Mesenchymal stem cell (in vitro differentiated cells and primary cell): Measurements from ENCODE around the gene PEX5L.
A peak's percentile ranks its signal among the peaks of the same experiment; 100 is the strongest.

Source experiments
- DNase-seq: peaks from one replicate; pipeline ENCODE4 v3.0.0-alpha.2; 2013
- H2AFZ ChIP-seq: one replicate; pipeline ENCODE4 v1.6.1; 2013; ENCODE audit warnings: low read depth, mild to moderate bottlenecking, control low read depth, inconsistent platforms, low read length, moderate library complexity
- H2AK5ac ChIP-seq: 2 replicates; pipeline ENCODE4 v1.6.1; 2013; ENCODE audit warnings: low read length, moderate library complexity, mild to moderate bottlenecking, inconsistent platforms; ENCODE audit not compliant: severe bottlenecking
- H2BK120ac ChIP-seq: one replicate; pipeline ENCODE4 v1.6.1; 2013; ENCODE audit warnings: low read depth, mild to moderate bottlenecking, inconsistent platforms, low read length, moderate library complexity
- H2BK12ac ChIP-seq, 2 experiments: one replicate each; pipeline ENCODE4 v1.6.1; 2013; ENCODE audit warnings: inconsistent platforms in 2 of 2, low read length in 2 of 2, mild to moderate bottlenecking in 2 of 2, moderate library complexity in 2 of 2, control low read depth in 1 of 2
- H2BK15ac ChIP-seq: one replicate; pipeline ENCODE4 v1.6.1; 2013; ENCODE audit warnings: mild to moderate bottlenecking, low read depth, inconsistent platforms; ENCODE audit not compliant: poor library complexity, severe bottlenecking
- H2BK5ac ChIP-seq: 2 replicates; pipeline ENCODE4 v1.6.1; 2013; ENCODE audit warnings: low read depth, mild to moderate bottlenecking, low read length, control low read depth, inconsistent platforms; ENCODE audit not compliant: poor library complexity, severe bottlenecking
- H3K14ac ChIP-seq, 2 experiments: one replicate each; pipeline ENCODE4 v1.6.1; 2013; ENCODE audit warnings: inconsistent platforms in 2 of 2, low read length in 2 of 2, control low read depth in 1 of 2, mild to moderate bottlenecking in 1 of 2, moderate library complexity in 1 of 2
- H3K18ac ChIP-seq, 2 experiments: one replicate each; pipeline ENCODE4 v1.6.1; 2013; ENCODE audit warnings: inconsistent platforms in 2 of 2, low read length in 2 of 2, control low read depth in 1 of 2, low read depth in 1 of 2, mild to moderate bottlenecking in 1 of 2
- H3K23ac ChIP-seq, 2 experiments: one replicate each; pipeline ENCODE4 v1.6.1; 2013; ENCODE audit warnings: inconsistent platforms in 2 of 2, low read length in 2 of 2, mild to moderate bottlenecking in 2 of 2, moderate library complexity in 2 of 2, control low read depth in 1 of 2
- H3K27ac ChIP-seq: 2 replicates; pipeline ENCODE4 v1.5.1; 2013; ENCODE audit warnings: mild to moderate bottlenecking, moderate library complexity, low read length, control low read depth, inconsistent platforms; ENCODE audit not compliant: poor library complexity, severe bottlenecking
- H3K27me3 ChIP-seq, 2 experiments: 2 replicates each; pipeline versions ENCODE4 v1.6.1 to v1.7.0; 2013; ENCODE audit warnings: low read length in 2 of 2, mild to moderate bottlenecking in 2 of 2, moderate library complexity in 2 of 2, control low read depth in 1 of 2, inconsistent platforms in 1 of 2; ENCODE audit not compliant: control insufficient read depth in 1 of 2, insufficient read depth in 1 of 2
- H3K36me3 ChIP-seq, 2 experiments: 2 replicates each; pipeline versions ENCODE4 v1.6.1 to v1.7.0; 2013; ENCODE audit warnings: low read length in 2 of 2, control low read depth in 1 of 2, inconsistent platforms in 1 of 2, low read depth in 1 of 2, mild to moderate bottlenecking in 1 of 2; ENCODE audit not compliant: insufficient read depth in 2 of 2, control insufficient read depth in 1 of 2
- H3K4ac ChIP-seq, 2 experiments: one replicate each; pipeline ENCODE4 v1.6.1; 2013; ENCODE audit warnings: inconsistent platforms in 2 of 2, low read length in 2 of 2, mild to moderate bottlenecking in 2 of 2, moderate library complexity in 2 of 2, control low read depth in 1 of 2, low read depth in 1 of 2
- H3K4me1 ChIP-seq: 2 replicates; pipeline ENCODE4 v1.6.1; 2013; ENCODE audit warnings: low read depth, low read length, control low read depth; ENCODE audit not compliant: control insufficient read depth, insufficient read depth
- H3K4me2 ChIP-seq: 2 replicates; pipeline ENCODE4 v1.6.1; 2013; ENCODE audit warnings: low read length, mild to moderate bottlenecking, inconsistent platforms; ENCODE audit not compliant: poor library complexity, severe bottlenecking
- H3K4me3 ChIP-seq, 2 experiments: 2 replicates each; pipeline versions ENCODE4 v1.5.1 to v1.7.0; 2013; ENCODE audit warnings: low read length in 2 of 2, mild to moderate bottlenecking in 2 of 2, control low read depth in 1 of 2, low read depth in 1 of 2; ENCODE audit not compliant: insufficient read depth in 1 of 2
- H3K79me1 ChIP-seq: replicated peaks from 2 replicates; pipeline ENCODE4 v1.6.1; 2013; ENCODE audit warnings: mild to moderate bottlenecking, control low read depth, low read length, inconsistent platforms; ENCODE audit not compliant: poor library complexity, severe bottlenecking
- H3K9ac ChIP-seq: 2 replicates; pipeline ENCODE4 v1.7.0; 2013; ENCODE audit warnings: mild to moderate bottlenecking, low read length, moderate library complexity
- H3K9me3 ChIP-seq: 2 replicates; pipeline ENCODE4 v1.7.0; 2013; ENCODE audit warnings: mild to moderate bottlenecking, low read length; ENCODE audit not compliant: control insufficient read depth
- H4K8ac ChIP-seq: one replicate; pipeline ENCODE4 v1.6.1; 2013; ENCODE audit warnings: inconsistent platforms, mild to moderate bottlenecking, low read length, moderate library complexity
- H4K91ac ChIP-seq: one replicate; pipeline ENCODE4 v1.6.1; 2013; ENCODE audit warnings: mild to moderate bottlenecking, low read length, inconsistent platforms
- WGBS: methylation state at CpG from one replicate; pipeline ENCODE4 v1.1.7; 2013; ENCODE audit warnings: mixed read lengths; 5-methylcytosine and 5-hydroxymethylcytosine counted together

The PEX5L gene

GRCh38 chr3:179970746-179971145, 66.0 kb downstream of the PEX5L start:
- Histone ChIP-seq H3K4ac (no peak overlapping the region), H3K9ac (no peak overlapping the region), H3K4me2 (no peak overlapping the region), H3K9me3 (no peaks in the 10 kb centered on the region), H2BK12ac (no peak overlapping the region), H4K91ac (no peak overlapping the region), H2AK5ac (no peak overlapping the region), H3K79me1 (no peaks in the 10 kb centered on the region), H4K8ac (no peak overlapping the region), H3K23ac (no peak overlapping the region), H2AFZ (no peak overlapping the region), H2BK120ac (no peak overlapping the region), H3K36me3 (no peaks in the 10 kb centered on the region), H3K27ac (no peak overlapping the region), H3K4me1 (peaks cover 2% of the 10 kb centered on the region), H3K27me3 (no peaks in the 10 kb centered on the region), H2BK15ac (no peak overlapping the region), H3K14ac (no peak overlapping the region), H3K4me3 (no peak overlapping the region), H2BK5ac (no peak overlapping the region), H3K18ac (no peak overlapping the region)
- no peak for DNase-seq
- WGBS, result 100% methylated on average over 2 of the region's 2 CpGs

GRCh38 chr3:179969525-179969924, 67.2 kb downstream of the PEX5L start:
- no peak overlapping the region for H2BK5ac ChIP-seq
- H3K4me3 ChIP-seq, result no peak overlapping the region
- H3K4me2 ChIP-seq, result no peak overlapping the region
- no peak overlapping the region for H2BK12ac ChIP-seq
- no peak overlapping the region for H4K8ac ChIP-seq
- H2AFZ ChIP-seq, result no peak overlapping the region
- peaks cover 2% of the 10 kb centered on the region for H3K4me1 ChIP-seq
- H2AK5ac ChIP-seq, result no peak overlapping the region
- 82% methylated on average over 2 of the region's 2 CpGs for WGBS
- no peak overlapping the region for H3K4ac ChIP-seq
- H3K36me3 ChIP-seq, result no peaks in the 10 kb centered on the region
- no peak overlapping the region for H3K23ac ChIP-seq
- H3K79me1 ChIP-seq, result no peaks in the 10 kb centered on the region
- H2BK15ac ChIP-seq, result no peak overlapping the region
- H3K27me3 ChIP-seq, result no peaks in the 10 kb centered on the region
- H3K18ac ChIP-seq, result no peak overlapping the region
- no peak overlapping the region for H3K9ac ChIP-seq
- H3K9me3 ChIP-seq, result no peaks in the 10 kb centered on the region
- H3K14ac ChIP-seq, result no peak overlapping the region
- H4K91ac ChIP-seq, result no peak overlapping the region
- H2BK120ac ChIP-seq, result no peak overlapping the region
- no peak for DNase-seq
- H3K27ac ChIP-seq, result no peak overlapping the region

- Histone ChIP-seq H3K23ac (no peak overlapping the region), H3K79me1 (no peaks in the 10 kb centered on the region), H2AFZ (no peak overlapping the region), H4K8ac (no peak overlapping the region), H3K36me3 (no peaks in the 10 kb centered on the region), H3K27me3 (no peaks in the 10 kb centered on the region), H3K4me2 (no peak overlapping the region), H2BK5ac (peak overlapping the region; percentile 57), H3K4ac (no peak overlapping the region), H3K14ac (no peak overlapping the region), H3K9ac (no peak overlapping the region), H3K9me3 (no peaks in the 10 kb centered on the region), H2BK15ac (no peak overlapping the region), H3K4me3 (no peak overlapping the region), H2BK12ac (no peak overlapping the region), H3K27ac (no peak overlapping the region), H3K4me1 (no peaks in the 10 kb centered on the region), H3K18ac (no peak overlapping the region), H2BK120ac (no peak overlapping the region), H2AK5ac (no peak overlapping the region), H4K91ac (no peak overlapping the region)
- DNase-seq, result no peak
- 57% methylated on average over 3 of the region's 4 CpGs for WGBS
Observed at GRCh38 chr3:179967622-179968021, 69.1 kb downstream of the PEX5L start.

DNA sequence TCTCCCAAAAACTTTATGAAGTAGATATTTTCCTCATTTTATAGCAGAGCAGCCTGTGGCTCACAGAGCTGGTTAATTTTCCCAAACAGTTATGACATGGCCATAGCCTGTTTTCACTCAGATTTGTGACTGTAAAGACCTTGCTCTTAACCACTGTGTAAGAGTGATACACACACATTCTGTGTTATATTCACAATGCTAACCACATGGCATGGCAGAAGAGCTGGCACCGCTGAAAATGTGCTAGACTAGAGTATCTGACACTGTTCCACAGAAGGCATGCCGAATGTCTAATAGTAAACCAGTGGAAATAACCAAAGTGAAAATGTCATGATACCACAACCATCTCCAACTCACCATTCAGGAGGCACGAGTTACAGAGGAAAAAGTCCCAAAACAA, 71.8 kb downstream of the PEX5L start:
- Histone ChIP-seq H2BK120ac (no peak overlapping the region), H3K9me3 (no peaks in the 10 kb centered on the region), H3K4me1 (peaks cover 3% of the 10 kb centered on the region), H3K23ac (no peak overlapping the region), H2BK12ac (no peak overlapping the region), H3K4me3 (no peak overlapping the region), H3K9ac (no peak overlapping the region), H3K79me1 (no peaks in the 10 kb centered on the region), H3K27me3 (no peaks in the 10 kb centered on the region), H2AK5ac (no peak overlapping the region), H3K14ac (no peak overlapping the region), H4K8ac (no peak overlapping the region), H3K4ac (no peak overlapping the region), H4K91ac (no peak overlapping the region), H3K4me2 (no peak overlapping the region), H3K27ac (no peak overlapping the region), H2AFZ (no peak overlapping the region), H2BK5ac (no peak overlapping the region), H3K36me3 (no peaks in the 10 kb centered on the region), H2BK15ac (no peak overlapping the region), H3K18ac (no peak overlapping the region)
- WGBS, result 12% methylated on average over 3 of the region's 3 CpGs
- no peak for DNase-seq
